ENCODE data around the gene NFIC.

NFIC gene

GRCh38 chr19:3458229-3459088 is 92.1 kb downstream of the NFIC start:
- POLR2A ChIA-PET (ENCODE audit: low non-redundant PET): no interaction called here
- H3K27ac ChIP-seq: peak overlapping the region; percentile 67
- no peak for TF ChIP-seq CTCF (conservative IDR thresholded peaks at IDR 0.05; ENCODE audit: low read depth)

GRCh38 chr19:3459089-3459881 is 92.9 kb downstream of the NFIC start:
- H3K27ac ChIP-seq: peak overlapping the region; percentile 67
- peak; percentile 41 for DNase-seq (ENCODE audit: low spot score)
- no peak for TF ChIP-seq CTCF (conservative IDR thresholded peaks at IDR 0.05; ENCODE audit: low read depth)
- ChIA-PET CTCF (interaction anchor here (0.7 kb wide), 1 partner anchor 13 kb away, joined by 4 read pairs; no protein-coding TSS in a partner anchor), POLR2A (ENCODE audit: low non-redundant PET) (no interaction called here)

More at GRCh38 chr19:3458229-3459088, 92.1 kb downstream of the NFIC start:
- DNase-seq (ENCODE audit: low spot score): no peak
- CTCF ChIA-PET: interaction anchor here (0.7 kb wide), 1 partner anchor 14 kb away, joined by 4 read pairs; no protein-coding TSS in a partner anchor

GRCh38 chr19:3459965-3460582 is 93.7 kb downstream of the NFIC start:
- DNase-seq (ENCODE audit: low spot score): no peak
- POLR2A ChIA-PET (ENCODE audit: low non-redundant PET): no interaction called here
- CTCF ChIA-PET: interaction anchor here (0.6 kb wide), 1 partner anchor 116 kb away, joined by 4 read pairs; no protein-coding TSS in a partner anchor
- peak overlapping the region; percentile 67 for H3K27ac ChIP-seq
- TF ChIP-seq CTCF (conservative IDR thresholded peaks at IDR 0.05; ENCODE audit: low read depth): no peak

GRCh38 chr19:3462991-3463713 is 96.8 kb downstream of the NFIC start:
- no peak for TF ChIP-seq CTCF (conservative IDR thresholded peaks at IDR 0.05; ENCODE audit: low read depth)
- H3K27ac ChIP-seq: peak overlapping the region; percentile 67; the same call in 1 of the 2 replicates
- ChIA-PET POLR2A (ENCODE audit: low non-redundant PET) (no interaction called here), CTCF (no interaction called here)
- DNase-seq (ENCODE audit: low spot score): no peak

GRCh38 chr19:3463714-3464586 is 97.6 kb downstream of the NFIC start:
- ChIA-PET CTCF (interaction anchor here (0.6 kb wide), 1 partner anchor 159 kb away, joined by 3 read pairs; no protein-coding TSS in a partner anchor), POLR2A (ENCODE audit: low non-redundant PET) (no interaction called here)
- H3K27ac ChIP-seq: no peak overlapping the region; the same call in 1 of the 2 replicates
- DNase-seq (ENCODE audit: low spot score): no peak
- no peak for TF ChIP-seq CTCF (conservative IDR thresholded peaks at IDR 0.05; ENCODE audit: low read depth)

All from RWPE1 (cell line).